Uterus (tissue), 4 donors: ENCODE results near the gene TRAPPC3L. TPM values are rescaled to one million over a fixed set of nuclear protein-coding genes. Genes with fewer than 3 reads are reported as not detected.

Experiments used
- DNase-seq, 2 donors: peaks; one replicate each; pipeline ENCODE4 v3.0.0-alpha.2; 2019 to 2020
- H3K27ac ChIP-seq, 2 donors: fragments of 200-600 bp; sonication (generic); 1 replicate in 1 of 2; 2 replicates in 1 of 2; pipeline ENCODE4 v1.5.1; 2016 to 2018
- H3K27me3 ChIP-seq, 2 donors: fragments of 200-600 bp; sonication (generic); one replicate each; pipeline ENCODE4 v1.5.1; 2018 to 2019; ENCODE audit warnings: control low read depth in 1 of 2
- H3K36me3 ChIP-seq, 2 donors: fragments of 200-600 bp; sonication (generic); one replicate each; pipeline ENCODE4 v1.5.1; 2019; ENCODE audit warnings: control low read depth in 1 of 2
- H3K4me1 ChIP-seq, 2 donors: fragments of 200-600 bp; sonication (generic); one replicate each; pipeline ENCODE4 v1.5.1; 2018 to 2019; ENCODE audit warnings: control low read depth in 1 of 2
- H3K4me3 ChIP-seq, 2 donors: fragments of 200-600 bp; sonication (generic); 1 replicate in 1 of 2; 2 replicates in 1 of 2; pipeline ENCODE4 v1.5.1; 2018 to 2019; ENCODE audit warnings: mild to moderate bottlenecking in 1 of 2
- H3K9me3 ChIP-seq, 2 donors: fragments of 200-600 bp; sonication (generic); one replicate each; pipeline ENCODE4 v1.5.1; 2019; ENCODE audit warnings: control low read depth in 1 of 2
- POLR2A ChIP-seq, 2 donors: fragments of 450-650 bp; IDR thresholded peaks; one replicate each; pipeline ENCODE4 v1.6.1; 2016; ENCODE audit warnings: antibody characterized with exemption in 2 of 2, mild to moderate bottlenecking in 1 of 2, moderate library complexity in 1 of 2
- intact Hi-C: fragments of 100-400 bp; cut with DNase I; formaldehyde crosslinking; loops from one replicate; pipeline ENCODE4 v1.15.1; 2023; ENCODE audit warnings: low total_unique reads
- total RNA-seq, 4 donors: library from RNA; depleted of rRNA in 3 of 4; stranded (reverse); fragments of >200 nt in 3 of 4; gene quantifications; one replicate each; pipeline versions ENCODE4 v1.1.0 to v1.2.4, GENCODE V29; 2014 to 2023
- TF ChIP-seq, protein P1 (sequence below), 4 experiments: fragments of 200-600 bp in 2 of 4; fragments of 450-650 bp in 2 of 4; sonication (generic) in 2 of 4; IDR thresholded peaks; one replicate each; pipeline ENCODE4 v1.5.1; 2016 to 2019; ENCODE audit warnings: antibody characterized with exemption in 4 of 4, mild to moderate bottlenecking in 2 of 4, moderate library complexity in 1 of 4
- donor health status: DM: yes; HTN: yes; CAD: no.

The TRAPPC3L gene
- total RNA-seq, 4 donors from 2014 or later: 0.07 TPM; not detected in 3

DNA sequence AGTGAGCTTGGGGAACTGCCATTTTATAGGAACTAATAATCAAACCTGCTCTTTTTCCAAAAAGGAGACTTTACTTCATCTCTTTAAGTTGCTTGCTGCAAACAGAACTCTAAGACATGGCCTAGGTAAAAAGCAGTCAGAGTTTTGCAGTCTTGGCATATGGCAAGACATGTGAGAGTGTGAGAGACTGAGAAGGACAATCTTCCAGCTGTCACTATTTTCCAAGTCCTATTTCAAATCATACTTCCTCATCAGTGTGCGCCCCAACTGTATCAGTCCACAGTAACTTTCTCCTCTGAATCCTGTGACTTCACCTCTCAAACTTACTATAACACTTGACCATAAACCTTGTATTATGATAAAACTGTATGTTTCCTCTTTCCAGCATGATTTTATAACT lies 74.0 kb downstream of the TRAPPC3L start:
- H3K27ac ChIP-seq: no peak overlapping the region
- H3K4me3 ChIP-seq: no peak overlapping the region
- H3K27me3 ChIP-seq: no peaks in the 10 kb centered on the region
- no peaks in the 10 kb centered on the region for H3K9me3 ChIP-seq
- no peaks in the 10 kb centered on the region for H3K4me1 ChIP-seq
- no peak for TF ChIP-seq POLR2A (IDR thresholded peaks at IDR 0.05)
- TF ChIP-seq, protein P1, sequence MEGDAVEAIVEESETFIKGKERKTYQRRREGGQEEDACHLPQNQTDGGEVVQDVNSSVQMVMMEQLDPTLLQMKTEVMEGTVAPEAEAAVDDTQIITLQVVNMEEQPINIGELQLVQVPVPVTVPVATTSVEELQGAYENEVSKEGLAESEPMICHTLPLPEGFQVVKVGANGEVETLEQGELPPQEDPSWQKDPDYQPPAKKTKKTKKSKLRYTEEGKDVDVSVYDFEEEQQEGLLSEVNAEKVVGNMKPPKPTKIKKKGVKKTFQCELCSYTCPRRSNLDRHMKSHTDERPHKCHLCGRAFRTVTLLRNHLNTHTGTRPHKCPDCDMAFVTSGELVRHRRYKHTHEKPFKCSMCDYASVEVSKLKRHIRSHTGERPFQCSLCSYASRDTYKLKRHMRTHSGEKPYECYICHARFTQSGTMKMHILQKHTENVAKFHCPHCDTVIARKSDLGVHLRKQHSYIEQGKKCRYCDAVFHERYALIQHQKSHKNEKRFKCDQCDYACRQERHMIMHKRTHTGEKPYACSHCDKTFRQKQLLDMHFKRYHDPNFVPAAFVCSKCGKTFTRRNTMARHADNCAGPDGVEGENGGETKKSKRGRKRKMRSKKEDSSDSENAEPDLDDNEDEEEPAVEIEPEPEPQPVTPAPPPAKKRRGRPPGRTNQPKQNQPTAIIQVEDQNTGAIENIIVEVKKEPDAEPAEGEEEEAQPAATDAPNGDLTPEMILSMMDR (IDR thresholded peaks at IDR 0.05): no peak
- no peak for DNase-seq
- no peaks in the 10 kb centered on the region for H3K36me3 ChIP-seq
- intact Hi-C loops: no loop called here

DNA sequence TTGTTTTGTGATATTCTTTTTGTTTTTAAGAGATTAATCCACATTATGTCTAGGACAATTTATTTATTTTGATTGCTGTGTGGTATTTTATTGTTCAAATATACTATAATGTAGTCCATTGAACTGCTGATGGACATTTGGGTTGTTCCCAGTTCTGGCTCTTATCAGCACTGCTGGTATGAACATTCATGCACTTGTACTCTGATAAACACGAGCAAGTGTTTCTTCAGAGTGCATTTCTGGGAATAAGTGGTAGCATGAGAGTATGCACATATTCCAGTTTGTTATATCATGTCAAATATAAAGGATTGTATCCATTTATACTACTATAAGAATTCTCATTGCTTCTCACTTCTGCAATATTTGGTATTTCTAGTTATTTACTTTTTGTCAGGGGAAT lies 77.2 kb downstream of the TRAPPC3L start:
- intact Hi-C loops: no loop called here
- H3K27me3 ChIP-seq: peaks cover 0 to 6% of the 10 kb centered on the region in 2 donors
- TF ChIP-seq, protein P1 (IDR thresholded peaks at IDR 0.05): no peak
- TF ChIP-seq POLR2A (IDR thresholded peaks at IDR 0.05): no peak
- H3K4me3 ChIP-seq: no peak overlapping the region
- no peaks in the 10 kb centered on the region for H3K9me3 ChIP-seq
- H3K27ac ChIP-seq: no peak overlapping the region
- no peaks in the 10 kb centered on the region for H3K36me3 ChIP-seq
- no peak for DNase-seq
- H3K4me1 ChIP-seq: no peaks in the 10 kb centered on the region

DNA sequence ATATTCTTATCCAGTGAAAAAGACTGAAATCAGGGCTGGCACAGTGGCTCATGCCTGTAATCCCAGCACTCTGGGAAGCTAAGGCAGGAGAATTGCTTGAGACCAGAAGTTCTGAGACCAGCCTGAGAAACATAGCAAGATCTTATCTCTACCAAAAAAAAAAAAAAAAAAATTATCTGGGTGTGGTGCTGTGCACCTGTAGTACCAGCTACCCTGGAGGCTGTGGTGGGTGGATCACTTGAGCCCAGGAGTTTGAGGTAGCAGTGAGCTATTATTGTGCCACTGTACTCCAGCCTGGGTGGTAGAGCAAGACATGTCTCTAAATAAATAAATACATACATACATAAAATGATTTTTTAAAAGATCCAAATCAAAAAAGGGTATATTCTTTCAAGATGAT lies 78.0 kb downstream of the TRAPPC3L start:
- intact Hi-C loops: no loop called here
- Histone ChIP-seq H3K4me3 (no peak overlapping the region), H3K36me3 (no peaks in the 10 kb centered on the region), H3K9me3 (no peaks in the 10 kb centered on the region), H3K4me1 (no peaks in the 10 kb centered on the region), H3K27ac (no peak overlapping the region), H3K27me3 (peaks cover 0 to 14% of the 10 kb centered on the region in 2 donors)
- no peak for TF ChIP-seq POLR2A (IDR thresholded peaks at IDR 0.05)
- TF ChIP-seq, protein P1 (IDR thresholded peaks at IDR 0.05): no peak
- DNase-seq: no peak

DNA sequence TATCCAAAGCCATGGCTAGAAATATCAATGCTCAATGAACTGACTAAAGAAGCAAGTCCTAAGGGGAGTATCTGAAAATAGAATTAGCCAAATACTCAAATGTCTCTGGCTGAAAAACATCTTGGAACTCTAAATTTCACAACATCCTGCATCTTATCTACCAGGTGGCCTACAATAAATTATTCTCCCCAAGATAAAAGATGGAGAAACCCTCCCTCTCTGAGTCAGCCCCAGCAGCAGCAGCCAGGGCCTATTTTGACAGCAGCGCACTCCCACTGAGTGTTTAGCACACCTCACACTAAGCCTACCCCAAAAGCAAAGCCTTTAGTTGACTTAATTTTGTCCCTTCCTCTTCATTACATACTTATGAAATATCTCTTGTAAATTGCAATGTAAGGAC lies 78.4 kb downstream of the TRAPPC3L start:
- H3K27me3 ChIP-seq: peaks cover 0 to 16% of the 10 kb centered on the region in 2 donors
- no peak for DNase-seq
- H3K4me3 ChIP-seq: no peak overlapping the region
- intact Hi-C loops: no loop called here
- H3K36me3 ChIP-seq: no peaks in the 10 kb centered on the region
- no peak overlapping the region for H3K27ac ChIP-seq
- no peaks in the 10 kb centered on the region for H3K4me1 ChIP-seq
- no peaks in the 10 kb centered on the region for H3K9me3 ChIP-seq
- TF ChIP-seq, protein P1 (IDR thresholded peaks at IDR 0.05): no peak

DNA sequence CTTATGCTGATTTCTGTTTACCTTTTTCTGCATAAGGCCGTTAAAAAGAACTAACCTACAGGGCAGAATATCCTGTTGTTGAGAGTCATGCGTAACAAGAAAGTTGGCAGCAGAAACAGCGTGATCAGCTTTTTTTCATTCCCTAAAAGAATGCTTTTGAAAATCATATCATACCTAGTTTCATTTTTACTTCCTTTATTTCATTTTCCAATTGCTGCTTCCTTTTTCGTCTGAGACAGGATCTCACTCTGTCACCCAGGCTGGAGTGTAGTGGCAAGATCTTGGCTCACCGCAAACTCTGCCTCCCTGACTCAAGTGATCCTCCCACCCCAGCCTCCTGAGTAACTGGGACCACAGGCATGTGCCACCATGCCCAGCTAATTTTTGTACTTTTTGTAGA lies 80.2 kb downstream of the TRAPPC3L start:
- no peaks in the 10 kb centered on the region for H3K9me3 ChIP-seq
- intact Hi-C loops: no loop called here
- H3K4me3 ChIP-seq: no peak overlapping the region
- DNase-seq: no peak
- peaks cover 0 to 16% of the 10 kb centered on the region in 2 donors for H3K27me3 ChIP-seq
- H3K36me3 ChIP-seq: no peaks in the 10 kb centered on the region
- no peaks in the 10 kb centered on the region for H3K4me1 ChIP-seq
- H3K27ac ChIP-seq: no peak overlapping the region
- TF ChIP-seq, protein P1 (IDR thresholded peaks at IDR 0.05): no peak
- no peak for TF ChIP-seq POLR2A (IDR thresholded peaks at IDR 0.05)
